Activated CD8-positive, alpha-beta T cell treated with anti-CD3 and anti-CD28 coated beads for 36 hours (primary cell): ENCODE data around the gene GPT2. TPM values are rescaled to one million over a fixed set of nuclear protein-coding genes. Genes with fewer than 3 reads are reported as not detected.

Experiments
- ATAC-seq: fragments of 200-7000 bp; cut with Tn5 transposase; one replicate; pipeline ENCODE4 v1.10.0; 2021; ENCODE audit warnings: mild to moderate bottlenecking, moderate library complexity
- CTCF ChIA-PET: fragments of 350-600 bp; sonication (Branson Sonifier 250); formaldehyde crosslinking; loops from one replicate; lab custom pipeline; 2021; ENCODE audit warnings: antibody characterized with exemption; lab: Charles Lee
- POLR2A ChIA-PET: fragments of 350-600 bp; sonication (Branson Sonifier 250); formaldehyde crosslinking; loops from one replicate; lab custom pipeline; 2021; ENCODE audit warnings: antibody characterized with exemption; lab: Charles Lee
- DNase-seq: peaks from one replicate; pipeline ENCODE4 v3.0.0-alpha.2; 2020
- H3K27ac Mint-ChIP-seq: one replicate; pipeline ENCODE4 v1.8.0; 2021; ENCODE audit warnings: mild to moderate bottlenecking, mixed read lengths
- H3K27me3 Mint-ChIP-seq: one replicate; pipeline ENCODE4 v1.8.0; 2021; ENCODE audit warnings: mixed read lengths
- H3K36me3 Mint-ChIP-seq: one replicate; pipeline ENCODE4 v1.8.0; 2021; ENCODE audit warnings: low read depth, mixed read lengths
- H3K4me1 Mint-ChIP-seq: one replicate; pipeline ENCODE4 v1.8.0; 2021; ENCODE audit warnings: low read depth, mixed read lengths
- H3K4me3 Mint-ChIP-seq: one replicate; pipeline ENCODE4 v1.8.0; 2021; ENCODE audit warnings: mild to moderate bottlenecking, moderate library complexity, mixed read lengths
- H3K9me3 Mint-ChIP-seq: one replicate; pipeline ENCODE4 v1.8.0; 2021; ENCODE audit warnings: mixed read lengths
- CTCF ChIP-seq: fragments of 200-600 bp; IDR thresholded peaks from one replicate; pipeline ENCODE4 v1.8.0; 2022; ENCODE audit warnings: antibody characterized with exemption, mild to moderate bottlenecking
- intact Hi-C: fragments of 100-400 bp; cut with micrococcal nuclease; formaldehyde crosslinking; loops from one replicate; pipeline ENCODE4 v1.10.0; 2022
- total RNA-seq, 2 experiments: library from RNA; stranded (reverse); gene quantifications; one replicate each; pipeline ENCODE4 v1.2.3, GENCODE V29; 2021

The GPT2 gene
- total RNA-seq, 2 experiments from 2014 or later: 39.3 to 50.6 TPM

- DNase-seq (no peak), ATAC-seq (no peak)
- Mint-ChIP-seq H3K36me3 (peaks cover 25% of the 10 kb centered on the region), H3K27ac (no peak overlapping the region), H3K9me3 (no peaks in the 10 kb centered on the region), H3K4me3 (no peak overlapping the region), H3K27me3 (no peaks in the 10 kb centered on the region), H3K4me1 (peaks cover 4% of the 10 kb centered on the region)
- ChIA-PET CTCF (interaction anchor here (1.9 kb wide), 1 partner anchor 51 kb away, joined by 7 read pairs; no protein-coding TSS in a partner anchor), POLR2A (interaction anchor here (0.6 kb wide), 1 partner anchor 52 kb away, joined by 3 read pairs; no protein-coding TSS in a partner anchor)
- intact Hi-C loops: no loop called here
- no peak for TF ChIP-seq CTCF
These were observed 20.3 kb downstream of the GPT2 start for GRCh38 chr16:46904471-46904870.

GRCh38 chr16:46906360-46907060 lies 22.3 kb downstream of the GPT2 start:
- intact Hi-C loops: no loop called here
- POLR2A ChIA-PET: interaction anchor here (1.1 kb wide), 1 partner anchor 208 kb away, joined by 3 read pairs; no protein-coding TSS in a partner anchor
- H3K27ac Mint-ChIP-seq: no peak overlapping the region

GRCh38 chr16:46907061-46907774 lies 23.1 kb downstream of the GPT2 start:
- DNase-seq: no peak
- CTCF ChIA-PET: interaction anchor here (0.7 to 4.3 kb wide), 4 partner anchors 44 to 233 kb away, joined by 3 to 56 read pairs (median 14); no protein-coding TSS in a partner anchor
- H3K27me3 Mint-ChIP-seq: no peaks in the 10 kb centered on the region
- peaks cover 25% of the 10 kb centered on the region for H3K36me3 Mint-ChIP-seq
- TF ChIP-seq CTCF: no peak
- intact Hi-C loops: no loop called here
- H3K27ac Mint-ChIP-seq: no peak overlapping the region
- POLR2A ChIA-PET: interaction anchor here (1.1 kb wide), 1 partner anchor 209 kb away, joined by 3 read pairs; no protein-coding TSS in a partner anchor
- no peak overlapping the region for H3K4me3 Mint-ChIP-seq
- no peaks in the 10 kb centered on the region for H3K9me3 Mint-ChIP-seq
- peaks cover 9% of the 10 kb centered on the region for H3K4me1 Mint-ChIP-seq
- ATAC-seq: no peak

More at GRCh38 chr16:46906360-46907060, 22.3 kb downstream of the GPT2 start:
- ATAC-seq (no peak), DNase-seq (no peak)
- CTCF ChIA-PET: interaction anchor here (0.7 to 4.3 kb wide), 4 partner anchors 49 to 233 kb away, joined by 3 to 56 read pairs (median 13); no protein-coding TSS in a partner anchor
- Mint-ChIP-seq H3K36me3 (peaks cover 27% of the 10 kb centered on the region), H3K4me1 (peaks cover 9% of the 10 kb centered on the region), H3K9me3 (no peaks in the 10 kb centered on the region), H3K4me3 (no peak overlapping the region), H3K27me3 (no peaks in the 10 kb centered on the region)
- no peak for TF ChIP-seq CTCF

- intact Hi-C loops: no loop called here
- Mint-ChIP-seq H3K27ac (no peak overlapping the region), H3K4me1 (peaks cover 9% of the 10 kb centered on the region), H3K4me3 (no peak overlapping the region), H3K27me3 (no peaks in the 10 kb centered on the region), H3K9me3 (no peaks in the 10 kb centered on the region), H3K36me3 (peaks cover 25% of the 10 kb centered on the region)
- POLR2A ChIA-PET: no interaction called here
- CTCF ChIA-PET: interaction anchor here (0.7 to 4.3 kb wide), 22 partner anchors 8 to 235 kb away, joined by 3 to 56 read pairs (median 4); partner anchors contain the start of gene GPT2
- ATAC-seq (peak; percentile 30), DNase-seq (peak; percentile 68)
- peak; percentile 79 for TF ChIP-seq CTCF
These were observed 24.6 kb downstream of the GPT2 start for GRCh38 chr16:46908540-46909372.
